Endothelial cell of umbilical vein (primary cell): ENCODE data around the gene GPLD1. TPM values are rescaled to one million over a fixed set of nuclear protein-coding genes. Genes with fewer than 3 reads are reported as not detected.

Source experiments
- BruUV-seq: library from RNA; stranded (reverse); fragments of 400-500 nt; replicated peaks from 2 replicates; lab custom pipeline; 2021; lab: Mats Ljungman, UMichigan
- CTCF ChIA-PET: fragments of 300-600, 350-600 bp; sonication (Branson Sonifier 250); formaldehyde crosslinking; loops from one replicate; lab custom pipeline; 2021; ENCODE audit warnings: antibody characterized with exemption, inconsistent platforms; lab: Charles Lee
- POLR2A ChIA-PET: fragments of 300-600, 350-600 bp; sonication (Branson Sonifier 250); formaldehyde crosslinking; loops from one replicate; lab custom pipeline; 2021; ENCODE audit warnings: antibody characterized with exemption, inconsistent platforms; lab: Charles Lee
- DNase-seq: peaks from one replicate; pipeline ENCODE4 v3.0.0-alpha.2; 2011; ENCODE audit warnings: low read depth, low spot score
- FAIRE-seq: peaks from 2 replicates; lab custom pipeline; 2011; peaks lifted over from hg19 to GRCh38; lab: Jason Lieb, UNC
- H2AFZ ChIP-seq: 2 replicates; pipeline ENCODE4 v1.6.0; 2012; ENCODE audit warnings: low read depth, low read length, control low read depth, inconsistent platforms
- H3K27ac ChIP-seq: 2 replicates; pipeline ENCODE4 v1.5.1; 2011; ENCODE audit warnings: low read depth, mild to moderate bottlenecking, control low read depth, low read length, moderate library complexity; ENCODE audit not compliant: insufficient read depth
- H3K27me3 ChIP-seq, 2 experiments: 2 replicates each; pipeline versions ENCODE4 v1.6.0 to v1.6.1; 2011; ENCODE audit warnings: low read length in 2 of 2, mixed read lengths in 1 of 2; ENCODE audit not compliant: control insufficient read depth in 2 of 2, insufficient read depth in 2 of 2
- H3K36me3 ChIP-seq, 2 experiments: 2 replicates in 1 of 2; 3 replicates in 1 of 2; pipeline ENCODE4 v1.5.1; 2011; ENCODE audit warnings: low read length in 2 of 2, mild to moderate bottlenecking in 1 of 2, moderate library complexity in 1 of 2; ENCODE audit not compliant: control insufficient read depth in 2 of 2, insufficient read depth in 2 of 2; ENCODE audit errors: extremely low read depth in 1 of 2
- H3K4me1 ChIP-seq: 3 replicates; pipeline ENCODE4 v1.5.1; 2011; ENCODE audit warnings: mild to moderate bottlenecking, low read length; ENCODE audit not compliant: control insufficient read depth, insufficient read depth; ENCODE audit errors: extremely low read depth
- H3K4me2 ChIP-seq: 2 replicates; pipeline ENCODE4 v1.6.1; 2011; ENCODE audit warnings: low read length, control low read depth, mixed read lengths; ENCODE audit not compliant: insufficient read depth
- H3K4me3 ChIP-seq, 3 experiments: fragments of 200-600 bp in 1 of 3; sonication (generic), shearing (Covaris generic) in 1 of 3; replicated peaks in 1 of 3; 2 replicates each; pipeline ENCODE4 v1.5.1; 2011 to 2016; ENCODE audit warnings: control low read depth in 3 of 3, low read length in 3 of 3, mild to moderate bottlenecking in 2 of 3, inconsistent platforms in 1 of 3, low read depth in 1 of 3, moderate library complexity in 1 of 3; ENCODE audit not compliant: insufficient read depth in 1 of 3
- H3K79me2 ChIP-seq: 2 replicates; pipeline ENCODE4 v1.6.0; 2012; ENCODE audit warnings: low read length, inconsistent platforms; ENCODE audit not compliant: control insufficient read depth, insufficient read depth
- H3K9ac ChIP-seq: replicated peaks from 2 replicates; pipeline ENCODE3; 2011; ENCODE audit warnings: low read length, control low read depth; ENCODE audit not compliant: insufficient read depth; ENCODE audit errors: extremely low read depth
- H3K9me1 ChIP-seq: replicated peaks from 3 replicates; pipeline ENCODE4 v1.6.0; 2011; ENCODE audit warnings: mild to moderate bottlenecking, low read length; ENCODE audit not compliant: control insufficient read depth, insufficient read depth; ENCODE audit errors: extremely low read depth
- H3K9me3 ChIP-seq: replicated peaks from 2 replicates; pipeline ENCODE4 v1.5.1; 2012; ENCODE audit warnings: low read length, inconsistent platforms; ENCODE audit not compliant: control insufficient read depth, insufficient read depth
- H4K20me1 ChIP-seq: replicated peaks from 2 replicates; pipeline ENCODE3; 2011; ENCODE audit warnings: mild to moderate bottlenecking, low read length; ENCODE audit not compliant: control insufficient read depth, insufficient read depth; ENCODE audit errors: extremely low read depth
- EZH2 ChIP-seq: IDR thresholded peaks from 2 replicates; pipeline ENCODE4 v1.6.1; 2012; ENCODE audit warnings: borderline replicate concordance, low read depth, mild to moderate bottlenecking, moderate library complexity, low read length, inconsistent platforms; ENCODE audit not compliant: severe bottlenecking
- FOS ChIP-seq: IDR thresholded peaks from 2 replicates; pipeline ENCODE4 v1.6.1; 2011; ENCODE audit warnings: mild to moderate bottlenecking, low read length, moderate library complexity, borderline replicate concordance; ENCODE audit not compliant: insufficient read depth
- GATA2 ChIP-seq: IDR thresholded peaks from 2 replicates; pipeline ENCODE4 v1.7.0; 2011; ENCODE audit warnings: low read depth, mild to moderate bottlenecking, moderate library complexity, mixed read lengths, low read length; ENCODE audit not compliant: insufficient read length, insufficient read depth
- JUN ChIP-seq: IDR thresholded peaks from 2 replicates; pipeline ENCODE4 v1.6.1; 2011; ENCODE audit warnings: borderline replicate concordance, low read depth; ENCODE audit not compliant: insufficient read length, insufficient read depth
- MYC ChIP-seq: IDR thresholded peaks from one replicate; pipeline ENCODE4 v1.6.1; 2011; ENCODE audit warnings: mild to moderate bottlenecking, low read depth, low read length
- POLR2A ChIP-seq: IDR thresholded peaks from 2 replicates; pipeline ENCODE4 v1.6.1; 2012; ENCODE audit warnings: low read depth, mild to moderate bottlenecking, control low read depth, low read length
- POLR2AphosphoS5 ChIP-seq: IDR thresholded peaks from 2 replicates; pipeline ENCODE4 v1.6.1; 2012; ENCODE audit warnings: low read depth, mild to moderate bottlenecking, control low read depth, low read length, moderate library complexity; ENCODE audit not compliant: insufficient read depth
- dilution Hi-C: fragments of 300-500 bp; cut with MboI; formaldehyde crosslinking; loops from one replicate; pipeline ENCODE4 v1.15.0; 2019; ENCODE audit warnings: low sequenced_read_pairs; ENCODE audit not compliant: extremely low pct_ligation_motif_present
- intact Hi-C: fragments of 100-400 bp; cut with micrococcal nuclease; formaldehyde crosslinking; loops from one replicate; pipeline ENCODE4 v1.10.0; 2022
- polyA plus RNA-seq, 4 experiments: library from polyadenylated mRNA; depleted of rRNA in 3 of 4; stranded (reverse) in 3 of 4; unstranded in 1 of 4; fragments of >200 nt; gene quantifications; 2 replicates each; pipeline versions ENCODE4 v1.2.1 to v1.2.3, GENCODE V29; 2011 to 2012; ENCODE audit warnings: missing spikeins in 1 of 4
- total RNA-seq: library from RNA; stranded (reverse); gene quantifications from 2 replicates; pipeline ENCODE4 v1.2.3, GENCODE V29; 2021
- TF ChIP-seq, protein P1 (sequence below), 2 donors: IDR thresholded peaks; 1 replicate in 1 of 2; 2 replicates in 1 of 2; pipeline ENCODE4 v1.5.1; 2011; ENCODE audit warnings: low read length in 2 of 2, mild to moderate bottlenecking in 2 of 2, moderate library complexity in 2 of 2, control low read depth in 1 of 2, inconsistent platforms in 1 of 2, low read depth in 1 of 2; ENCODE audit not compliant: insufficient read depth in 1 of 2; ENCODE audit errors: extremely low read depth in 1 of 2
- TF ChIP-seq, protein P2 (sequence below): IDR thresholded peaks from 2 replicates; pipeline ENCODE4 v1.6.1; 2011; ENCODE audit not compliant: insufficient read depth, insufficient read length

GPLD1 gene
- total and polyA plus RNA-seq, 2 donors (not counting 3 experiments of a cell fraction or from before 2014, with no cell fraction given), result 0.03 to 0.53 TPM

DNA sequence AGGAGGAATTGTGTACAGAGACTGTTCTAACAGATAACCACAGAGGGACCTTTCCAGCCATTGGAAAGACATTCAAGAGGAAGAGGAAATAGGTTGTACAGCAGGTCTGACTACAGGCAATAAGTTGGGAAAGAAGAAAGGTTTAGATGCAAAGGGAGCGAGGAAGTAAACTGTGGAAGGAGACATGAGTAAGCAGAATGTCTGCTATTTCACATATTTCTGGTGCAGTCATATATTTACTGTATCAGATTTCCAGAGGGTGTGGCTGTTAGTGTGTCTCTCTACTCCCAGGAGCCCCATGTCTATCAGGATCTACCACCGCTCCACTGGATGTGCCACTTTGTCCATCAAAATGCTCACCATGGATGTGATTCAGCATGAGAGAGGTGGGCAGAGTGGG is 60.8 kb downstream of the GPLD1 start:
- ChIA-PET POLR2A (no interaction called here), CTCF (no interaction called here)
- H3K4me1 ChIP-seq, result no peaks in the 10 kb centered on the region
- peaks cover 0 to 8% of the 10 kb centered on the region in 2 experiments for H3K36me3 ChIP-seq
- H4K20me1 ChIP-seq, result no peaks in the 10 kb centered on the region
- FAIRE-seq (no peak), DNase-seq (no peak)
- no peaks in the 10 kb centered on the region for H3K27me3 ChIP-seq
- H2AFZ ChIP-seq, result no peak overlapping the region
- no peak for TF ChIP-seq FOS
- no peak for TF ChIP-seq JUN
- TF ChIP-seq GATA2, result no peak
- TF ChIP-seq, protein P1, sequence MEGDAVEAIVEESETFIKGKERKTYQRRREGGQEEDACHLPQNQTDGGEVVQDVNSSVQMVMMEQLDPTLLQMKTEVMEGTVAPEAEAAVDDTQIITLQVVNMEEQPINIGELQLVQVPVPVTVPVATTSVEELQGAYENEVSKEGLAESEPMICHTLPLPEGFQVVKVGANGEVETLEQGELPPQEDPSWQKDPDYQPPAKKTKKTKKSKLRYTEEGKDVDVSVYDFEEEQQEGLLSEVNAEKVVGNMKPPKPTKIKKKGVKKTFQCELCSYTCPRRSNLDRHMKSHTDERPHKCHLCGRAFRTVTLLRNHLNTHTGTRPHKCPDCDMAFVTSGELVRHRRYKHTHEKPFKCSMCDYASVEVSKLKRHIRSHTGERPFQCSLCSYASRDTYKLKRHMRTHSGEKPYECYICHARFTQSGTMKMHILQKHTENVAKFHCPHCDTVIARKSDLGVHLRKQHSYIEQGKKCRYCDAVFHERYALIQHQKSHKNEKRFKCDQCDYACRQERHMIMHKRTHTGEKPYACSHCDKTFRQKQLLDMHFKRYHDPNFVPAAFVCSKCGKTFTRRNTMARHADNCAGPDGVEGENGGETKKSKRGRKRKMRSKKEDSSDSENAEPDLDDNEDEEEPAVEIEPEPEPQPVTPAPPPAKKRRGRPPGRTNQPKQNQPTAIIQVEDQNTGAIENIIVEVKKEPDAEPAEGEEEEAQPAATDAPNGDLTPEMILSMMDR (IDR thresholded peaks at IDR 0.05; ENCODE audit: extremely low read depth in 1 of 2, insufficient read depth in 1 of 2, low read depth in 1 of 2, low read length in 2 of 2), result no peak
- TF ChIP-seq, protein P2, sequence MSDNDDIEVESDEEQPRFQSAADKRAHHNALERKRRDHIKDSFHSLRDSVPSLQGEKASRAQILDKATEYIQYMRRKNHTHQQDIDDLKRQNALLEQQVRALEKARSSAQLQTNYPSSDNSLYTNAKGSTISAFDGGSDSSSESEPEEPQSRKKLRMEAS, result no peak
- no peak for TF ChIP-seq POLR2AphosphoS5
- no peak for TF ChIP-seq EZH2
- TF ChIP-seq MYC, result no peak
- no peak for TF ChIP-seq POLR2A
- dilution Hi-C loops (no loop called here), intact Hi-C loops (no loop called here)
- H3K9me3 ChIP-seq, result no peaks in the 10 kb centered on the region
- no peak overlapping the region for H3K27ac ChIP-seq
- H3K4me3 ChIP-seq, result no peak overlapping the region
- no peak overlapping the region for H3K9ac ChIP-seq
- no peaks in the 10 kb centered on the region for H3K79me2 ChIP-seq
- BruUV-seq, result no TSS peak
- H3K9me1 ChIP-seq, result no peaks in the 10 kb centered on the region
- no peak overlapping the region for H3K4me2 ChIP-seq
